WTC11 (cell line): ENCODE data around the gene C5orf58.

Source experiments
- ATF2 ChIP-seq: sonication (generic); formaldehyde crosslinking; IDR thresholded peaks from 2 replicates; pipeline ENCODE4 v1.8.1; 2022; ENCODE audit warnings: low read depth, missing genetic modification reagents, borderline replicate concordance
- ATF3 ChIP-seq: sonication (generic); formaldehyde crosslinking; conservative IDR thresholded peaks from 2 replicates; pipeline ENCODE4 v1.8.1; 2022; ENCODE audit warnings: mild to moderate bottlenecking, missing genetic modification reagents
- CREB1 ChIP-seq: sonication (generic); formaldehyde crosslinking; IDR thresholded peaks from 2 replicates; pipeline ENCODE4 v1.8.0; 2023; ENCODE audit warnings: mild to moderate bottlenecking, missing genetic modification reagents
- CTCF ChIP-seq: fragments of 200-600 bp; IDR thresholded peaks from 2 replicates; pipeline ENCODE4 v1.8.0; 2022; ENCODE audit warnings: antibody characterized with exemption
- FOXK1 ChIP-seq: sonication (generic); formaldehyde crosslinking; IDR thresholded peaks from 2 replicates; pipeline ENCODE4 v1.8.0; 2022; ENCODE audit warnings: mild to moderate bottlenecking, moderate library complexity, missing genetic modification reagents
- JAZF1 ChIP-seq: fragments of 250-450 bp; sonication (Bioruptor Pico); IDR thresholded peaks from 2 replicates; pipeline ENCODE4 v1.9.0; 2021; ENCODE audit warnings: moderate library complexity, mild to moderate bottlenecking, inconsistent platforms
- MAX ChIP-seq: sonication (generic); formaldehyde crosslinking; IDR thresholded peaks from 2 replicates; pipeline ENCODE4 v1.8.0; 2022; ENCODE audit warnings: mild to moderate bottlenecking, missing genetic modification reagents
- NFE2L1 ChIP-seq: sonication (generic); formaldehyde crosslinking; IDR thresholded peaks from 2 replicates; pipeline ENCODE4 v1.8.1; 2023; ENCODE audit warnings: missing genetic modification reagents
- ZNF317 ChIP-seq: sonication (generic); formaldehyde crosslinking; IDR thresholded peaks from 2 replicates; pipeline ENCODE4 v1.8.1; 2023; ENCODE audit warnings: low read depth, mild to moderate bottlenecking, moderate library complexity, missing genetic modification reagents, borderline replicate concordance

GRCh38 chr5:170286386-170286925 lies 53.7 kb downstream of the C5orf58 start:
- no peak for TF ChIP-seq CTCF
- no peak for TF ChIP-seq FOXK1 (CRISPR knock-in tag)
- no peak for TF ChIP-seq ATF3
- TF ChIP-seq NFE2L1 (CRISPR knock-in tag), result no peak
- TF ChIP-seq CREB1 (CRISPR knock-in tag), result no peak
- no peak for TF ChIP-seq MAX (CRISPR knock-in tag)
- TF ChIP-seq JAZF1 (CRISPR knock-in tag), result no peak
- no peak for TF ChIP-seq ATF2
- TF ChIP-seq ZNF317 (CRISPR knock-in tag), result no peak
